Hepatic stellate cell (primary cell): ENCODE results near the gene FBXL22.

Experiments used
- DNase-seq: peaks from one replicate; pipeline ENCODE4 v3.0.0; 2011; ENCODE audit warnings: low spot score

The FBXL22 gene

GRCh38 chr15:63593705-63594671, 3.2 kb upstream of the FBXL22 start:
- DNase-seq, result no peak

GRCh38 chr15:63595065-63595464, 2.1 kb upstream of the FBXL22 start:
- DNase-seq, result no peak

GRCh38 chr15:63595688-63596087, 1.5 kb upstream of the FBXL22 start:
- DNase-seq, result no peak

- peak; percentile 33 for DNase-seq
These were observed 530 bp upstream of the FBXL22 start for GRCh38 chr15:63596676-63597037.

GRCh38 chr15:63597821-63598220, 634 bp downstream of the FBXL22 start:
- no peak for DNase-seq

- DNase-seq, result no peak
These were observed 1.6 kb downstream of the FBXL22 start for GRCh38 chr15:63598473-63599400.

GRCh38 chr15:63599401-63600000, 2.3 kb downstream of the FBXL22 start:
- DNase-seq, result no peak

GRCh38 chr15:63600001-63600615, 2.9 kb downstream of the FBXL22 start:
- DNase-seq, result no peak

- DNase-seq, result peak; percentile 93
These were observed 3.4 kb downstream of the FBXL22 start for GRCh38 chr15:63600616-63601025.

- peak; percentile 56 for DNase-seq
These were observed 4.0 kb downstream of the FBXL22 start for GRCh38 chr15:63601026-63601703.

GRCh38 chr15:63601704-63602185, 4.6 kb downstream of the FBXL22 start:
- no peak for DNase-seq

GRCh38 chr15:63602595-63602994, 5.4 kb downstream of the FBXL22 start:
- DNase-seq, result no peak

GRCh38 chr15:63603516-63603915, 6.3 kb downstream of the FBXL22 start:
- DNase-seq, result no peak

GRCh38 chr15:63604281-63604680, 7.1 kb downstream of the FBXL22 start:
- DNase-seq, result no peak

- no peak for DNase-seq
These were observed 7.8 kb downstream of the FBXL22 start for GRCh38 chr15:63605036-63605435.

- DNase-seq, result no peak
These were observed 8.6 kb downstream of the FBXL22 start for GRCh38 chr15:63605816-63606215.

- no peak for DNase-seq
These were observed 9.1 kb downstream of the FBXL22 start for GRCh38 chr15:63606308-63606707.

- no peak for DNase-seq
These were observed 11.8 kb downstream of the FBXL22 start for GRCh38 chr15:63608989-63609388.

- DNase-seq, result no peak
These were observed 12.3 kb downstream of the FBXL22 start for GRCh38 chr15:63609448-63609847.

- peak; percentile 80 for DNase-seq
These were observed 13.1 kb downstream of the FBXL22 start for GRCh38 chr15:63610209-63610841.

- no peak for DNase-seq
These were observed 14.0 kb downstream of the FBXL22 start for GRCh38 chr15:63611177-63611576.
